SK-N-SH (cell line): ENCODE measurements around the gene PYGO2. TPM values are rescaled to one million over a fixed set of nuclear protein-coding genes. Genes with fewer than 3 reads are reported as not detected.

Experiments used
- CTCF ChIA-PET: fragments of 300-600, 350-600 bp; formaldehyde crosslinking; extraction: SDS; loops from one replicate; lab custom pipeline; 2021; lab: Yijun Ruan, JAX
- POLR2A ChIA-PET: fragments of 350-600 bp; sonication (Branson Sonifier 250); formaldehyde crosslinking; extraction: SDS; loops from one replicate; lab custom pipeline; 2020; ENCODE audit warnings: antibody characterized with exemption, inconsistent platforms; lab: Yijun Ruan, JAX
- DNase-seq: peaks from one replicate; pipeline ENCODE4 v3.0.0; 2012
- H2AFZ ChIP-seq: fragments of 200-600 bp; sonication (generic); 2 replicates; pipeline ENCODE4 v1.8.1; 2016; ENCODE audit warnings: antibody characterized with exemption, mild to moderate bottlenecking, low read depth
- H3F3A ChIP-seq: fragments of 200-600 bp; sonication (generic); replicated peaks from 2 replicates; pipeline ENCODE3; 2016; ENCODE audit warnings: antibody characterized with exemption, mild to moderate bottlenecking; ENCODE audit not compliant: insufficient read depth
- H3K27ac ChIP-seq, 2 experiments: fragments of 200-500 bp in 1 of 2; fragments of 200-600 bp in 1 of 2; sonication (Bioruptor generic) in 1 of 2; sonication (generic), shearing (Covaris generic) in 1 of 2; 2 replicates each; pipeline versions ENCODE4 v1.5.1 to v1.6.1; 2014 to 2016; ENCODE audit warnings: low read depth in 2 of 2, inconsistent platforms in 1 of 2, low read length in 1 of 2, mild to moderate bottlenecking in 1 of 2, mixed read lengths in 1 of 2
- H3K27me3 ChIP-seq: fragments of 200-600 bp; sonication (generic), shearing (Covaris generic); 2 replicates; pipeline ENCODE4 v1.6.1; 2016; ENCODE audit warnings: mixed run types; ENCODE audit not compliant: insufficient read depth
- H3K36me3 ChIP-seq, 2 experiments: fragments of 200-500 bp in 1 of 2; fragments of 200-600 bp in 1 of 2; sonication (Bioruptor generic) in 1 of 2; sonication (generic) in 1 of 2; replicated peaks in 1 of 2; 2 replicates each; pipeline versions ENCODE3 to v1.5.1; 2014 to 2016; ENCODE audit warnings: low read length in 1 of 2, mild to moderate bottlenecking in 1 of 2; ENCODE audit not compliant: insufficient read depth in 2 of 2, control insufficient read depth in 1 of 2
- H3K4me1 ChIP-seq, 2 experiments: fragments of 200-500 bp in 1 of 2; fragments of 200-600 bp in 1 of 2; sonication (Bioruptor generic) in 1 of 2; sonication (generic), shearing (Covaris generic) in 1 of 2; 2 replicates each; pipeline versions ENCODE4 v1.5.1 to v1.6.1; 2014 to 2016; ENCODE audit warnings: low read depth in 1 of 2, low read length in 1 of 2, mixed run types in 1 of 2; ENCODE audit not compliant: insufficient read depth in 2 of 2, control insufficient read depth in 1 of 2
- H3K4me2 ChIP-seq: fragments of 200-600 bp; sonication (generic), shearing (Covaris generic); 2 replicates; pipeline ENCODE4 v1.6.1; 2017; ENCODE audit warnings: mixed run types
- H3K4me3 ChIP-seq, 2 experiments: fragments of 200-500 bp in 1 of 2; fragments of 200-600 bp in 1 of 2; sonication (Bioruptor generic) in 1 of 2; sonication (generic), shearing (Covaris generic) in 1 of 2; 2 replicates each; pipeline versions ENCODE4 v1.5.1 to v1.8.1; 2014 to 2016; ENCODE audit warnings: low read depth in 2 of 2, inconsistent platforms in 1 of 2, low read length in 1 of 2, mild to moderate bottlenecking in 1 of 2, mixed read lengths in 1 of 2, moderate library complexity in 1 of 2
- H3K79me2 ChIP-seq: fragments of 200-600 bp; sonication (generic); 2 replicates; pipeline ENCODE4 v1.8.1; 2017; ENCODE audit warnings: mild to moderate bottlenecking; ENCODE audit not compliant: insufficient read depth
- H3K9ac ChIP-seq: fragments of 200-600 bp; sonication (generic); 2 replicates; pipeline ENCODE4 v1.6.1; 2017; ENCODE audit warnings: mixed run types
- H3K9me2 ChIP-seq: fragments of 200-600 bp; sonication (generic); 2 replicates; pipeline ENCODE4 v1.6.1; 2017; ENCODE audit warnings: mixed run types
- H3K9me3 ChIP-seq: fragments of 200-600 bp; sonication (generic); 2 replicates; pipeline ENCODE4 v1.6.1; 2017; ENCODE audit warnings: mixed run types, mild to moderate bottlenecking, moderate library complexity
- H4K20me1 ChIP-seq: fragments of 200-600 bp; sonication (generic); 2 replicates; pipeline ENCODE4 v1.6.1; 2017; ENCODE audit warnings: mild to moderate bottlenecking, mixed run types; ENCODE audit not compliant: insufficient read depth
- CTCF ChIP-seq: fragments of 200-600 bp; sonication (generic); IDR thresholded peaks from 2 replicates; pipeline ENCODE4 v1.6.1; 2017; ENCODE audit warnings: antibody characterized with exemption, mild to moderate bottlenecking, moderate library complexity
- ELF1 ChIP-seq: IDR thresholded peaks from 2 replicates; pipeline ENCODE4 v1.4.0; 2012
- EP300 ChIP-seq, 2 experiments: IDR thresholded peaks; 2 replicates each; pipeline versions ENCODE4 v1.4.0 to v1.6.1; 2012; ENCODE audit warnings: borderline replicate concordance in 1 of 2, low read depth in 1 of 2, low read length in 1 of 2
- EZH2phosphoT487 ChIP-seq: fragments of 200-600 bp; sonication (generic); IDR thresholded peaks from 2 replicates; pipeline ENCODE4 v1.6.1; 2017; ENCODE audit warnings: low read depth, mixed run types, mild to moderate bottlenecking, antibody characterized with exemption, moderate library complexity, borderline replicate concordance
- FOSL2 ChIP-seq: IDR thresholded peaks from 2 replicates; pipeline ENCODE4 v1.4.0; 2012; ENCODE audit warnings: low read depth, mild to moderate bottlenecking, moderate library complexity, borderline replicate concordance
- GABPA ChIP-seq: IDR thresholded peaks from 2 replicates; pipeline ENCODE4 v1.4.0; 2012; ENCODE audit warnings: low read depth, mild to moderate bottlenecking
- GATA2 ChIP-seq: sonication (generic); formaldehyde crosslinking; IDR thresholded peaks from 2 replicates; pipeline ENCODE4 v1.5.0; 2020; ENCODE audit warnings: mild to moderate bottlenecking, missing genetic modification reagents
- IRF3 ChIP-seq: fragments of 150-350 bp; IDR thresholded peaks from 2 replicates; pipeline ENCODE4 v1.6.1; 2016; ENCODE audit warnings: mild to moderate bottlenecking, low read depth, low read length
- MAX ChIP-seq: IDR thresholded peaks from 2 replicates; pipeline ENCODE4 v1.4.0; 2012; ENCODE audit warnings: low read depth
- NFIC ChIP-seq: IDR thresholded peaks from 2 replicates; pipeline ENCODE4 v1.4.0; 2012; ENCODE audit warnings: borderline replicate concordance
- NRF1 ChIP-seq: IDR thresholded peaks from 2 replicates; pipeline ENCODE4 v1.6.1; 2012; ENCODE audit warnings: low read depth, mild to moderate bottlenecking, low read length
- PBX3 ChIP-seq: IDR thresholded peaks from 2 replicates; pipeline ENCODE4; 2012
- REST ChIP-seq: IDR thresholded peaks from 2 replicates; pipeline ENCODE4 v1.6.1; 2012; ENCODE audit warnings: mild to moderate bottlenecking, low read depth, low read length, moderate library complexity
- RFX5 ChIP-seq: IDR thresholded peaks from 2 replicates; pipeline ENCODE4 v1.6.1; 2012; ENCODE audit warnings: mild to moderate bottlenecking, improper control_type of control experiment, low read length
- RXRA ChIP-seq: IDR thresholded peaks from 2 replicates; pipeline ENCODE4 v1.4.0; 2012; ENCODE audit warnings: low read depth, mild to moderate bottlenecking, borderline replicate concordance
- SMC3 ChIP-seq: IDR thresholded peaks from 2 replicates; pipeline ENCODE4 v1.6.1; 2012; ENCODE audit warnings: low read depth, low read length, improper control_type of control experiment
- USF1 ChIP-seq: IDR thresholded peaks from 2 replicates; pipeline ENCODE4 v1.4.0; 2012; ENCODE audit warnings: low read depth, borderline replicate concordance
- USF2 ChIP-seq: fragments of 150-350 bp; IDR thresholded peaks from 2 replicates; pipeline ENCODE4 v1.6.1; 2017; ENCODE audit warnings: antibody characterized with exemption, low read length, low read depth, borderline replicate concordance
- WGBS: methylation state at CpG from one replicate; pipeline ENCODE4 v1.1.6; 2017; ENCODE audit warnings: low lambda C conversion rate; 5-methylcytosine and 5-hydroxymethylcytosine counted together
- polyA plus RNA-seq, 3 experiments: library from polyadenylated mRNA; depleted of rRNA; stranded (reverse); fragments of >200 nt; gene quantifications; 2 replicates each; pipeline ENCODE4 v1.2.3, GENCODE V29; 2012
- TF ChIP-seq, protein P1 (sequence below): IDR thresholded peaks from 2 replicates; pipeline ENCODE4 v1.4.0; 2012; ENCODE audit warnings: low read depth, borderline replicate concordance

Gene PYGO2
- polyA plus RNA-seq, 1 of the 3 experiments (the other 2 are of a cell fraction) = 23.3 TPM

GRCh38 chr1:154994591-154994990 is 33.0 kb upstream of the PYGO2 start (continued):
- TF ChIP-seq PBX3 = no peak

GRCh38 chr1:154994269-154994587 is 32.6 kb upstream of the PYGO2 start:
- POLR2A ChIA-PET = interaction anchor here (0.6 to 3.9 kb wide), 8 partner anchors 11 to 156 kb away, joined by 3 to 22 read pairs (median 8); partner anchors contain the start of genes CKS1B, FLAD1, PBXIP1 and SHC1
- no peak overlapping the region for H3K4me3 ChIP-seq
- H3K9me2 ChIP-seq = no peaks in the 10 kb centered on the region
- H3F3A ChIP-seq = peaks cover 8% of the 10 kb centered on the region
- peaks cover 11 to 14% of the 10 kb centered on the region in 2 experiments for H3K36me3 ChIP-seq
- no peak for TF ChIP-seq GABPA
- no peak for TF ChIP-seq EZH2phosphoT487
- no peak for TF ChIP-seq RXRA
- TF ChIP-seq NRF1 = no peak
- no peak for TF ChIP-seq IRF3
- no peak for TF ChIP-seq RFX5
- TF ChIP-seq, protein P1, sequence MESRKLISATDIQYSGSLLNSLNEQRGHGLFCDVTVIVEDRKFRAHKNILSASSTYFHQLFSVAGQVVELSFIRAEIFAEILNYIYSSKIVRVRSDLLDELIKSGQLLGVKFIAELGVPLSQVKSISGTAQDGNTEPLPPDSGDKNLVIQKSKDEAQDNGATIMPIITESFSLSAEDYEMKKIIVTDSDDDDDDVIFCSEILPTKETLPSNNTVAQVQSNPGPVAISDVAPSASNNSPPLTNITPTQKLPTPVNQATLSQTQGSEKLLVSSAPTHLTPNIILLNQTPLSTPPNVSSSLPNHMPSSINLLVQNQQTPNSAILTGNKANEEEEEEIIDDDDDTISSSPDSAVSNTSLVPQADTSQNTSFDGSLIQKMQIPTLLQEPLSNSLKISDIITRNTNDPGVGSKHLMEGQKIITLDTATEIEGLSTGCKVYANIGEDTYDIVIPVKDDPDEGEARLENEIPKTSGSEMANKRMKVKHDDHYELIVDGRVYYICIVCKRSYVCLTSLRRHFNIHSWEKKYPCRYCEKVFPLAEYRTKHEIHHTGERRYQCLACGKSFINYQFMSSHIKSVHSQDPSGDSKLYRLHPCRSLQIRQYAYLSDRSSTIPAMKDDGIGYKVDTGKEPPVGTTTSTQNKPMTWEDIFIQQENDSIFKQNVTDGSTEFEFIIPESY = no peak
- TF ChIP-seq REST = no peak
- no peak for TF ChIP-seq SMC3
- TF ChIP-seq GATA2 (CRISPR knock-in tag) = no peak
- no peak for TF ChIP-seq USF2
- TF ChIP-seq FOSL2 = no peak
- no peak for TF ChIP-seq CTCF
- TF ChIP-seq USF1 = no peak
- TF ChIP-seq ELF1 = no peak
- TF ChIP-seq MAX = no peak
- TF ChIP-seq NFIC = no peak
- no peak for TF ChIP-seq EP300 (IDR thresholded peaks at IDR 0.05; ENCODE audit: borderline replicate concordance in 1 of 2, low read depth in 1 of 2, low read length in 1 of 2)
- no peak overlapping the region for H3K4me2 ChIP-seq
- H3K4me1 ChIP-seq = peaks cover 7 to 24% of the 10 kb centered on the region in 2 experiments
- no peaks in the 10 kb centered on the region for H3K9me3 ChIP-seq
- no peaks in the 10 kb centered on the region for H3K79me2 ChIP-seq
- no peaks in the 10 kb centered on the region for H4K20me1 ChIP-seq
- no peaks in the 10 kb centered on the region for H3K27me3 ChIP-seq
- no peak overlapping the region for H2AFZ ChIP-seq
- DNase-seq = no peak
- H3K27ac ChIP-seq = no peak overlapping the region; a peak in 1 of 4 replicates
- CTCF ChIA-PET = interaction anchor here (0.5 to 14.0 kb wide), 13 partner anchors 10 to 179 kb away, joined by 3 to 640 read pairs (median 4); partner anchors contain the start of genes ADAM15, CKS1B, FLAD1 and KRTCAP2
- 95% methylated on average over 1 of the region's 1 CpG for WGBS
- no peak overlapping the region for H3K9ac ChIP-seq
